COLO668 (cell line): ENCODE data around the gene HPSE2.

Experiments
- DNase-seq: peaks from one replicate; lab custom pipeline; 2025; ENCODE audit not compliant: unreplicated experiment; lab: John Stamatoyannopoulos, UW

HPSE2 gene

DNA sequence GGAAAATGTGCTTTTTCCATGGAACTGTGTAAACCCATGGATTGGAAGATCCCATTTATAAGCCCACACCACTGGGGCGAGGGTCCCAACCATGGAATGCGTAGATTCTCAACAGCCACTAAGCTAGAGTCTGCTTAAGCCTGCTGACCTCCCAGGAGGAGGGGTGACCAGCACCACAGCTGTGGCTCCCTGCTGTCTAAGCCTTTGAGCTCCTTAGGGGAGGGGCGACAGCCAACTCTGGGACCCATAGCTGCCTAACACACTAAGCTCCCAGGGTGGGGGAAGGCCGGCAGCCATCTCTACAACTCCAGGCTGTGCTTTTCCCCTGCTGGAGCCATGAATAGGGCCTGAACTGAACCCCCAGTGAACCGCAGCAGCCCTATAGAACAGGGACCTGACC lies 539.1 kb downstream of the HPSE2 start:
- DNase-seq = no peak

GRCh38 chr10:98694883-98695282 lies 540.8 kb downstream of the HPSE2 start:
- DNase-seq = no peak

DNA sequence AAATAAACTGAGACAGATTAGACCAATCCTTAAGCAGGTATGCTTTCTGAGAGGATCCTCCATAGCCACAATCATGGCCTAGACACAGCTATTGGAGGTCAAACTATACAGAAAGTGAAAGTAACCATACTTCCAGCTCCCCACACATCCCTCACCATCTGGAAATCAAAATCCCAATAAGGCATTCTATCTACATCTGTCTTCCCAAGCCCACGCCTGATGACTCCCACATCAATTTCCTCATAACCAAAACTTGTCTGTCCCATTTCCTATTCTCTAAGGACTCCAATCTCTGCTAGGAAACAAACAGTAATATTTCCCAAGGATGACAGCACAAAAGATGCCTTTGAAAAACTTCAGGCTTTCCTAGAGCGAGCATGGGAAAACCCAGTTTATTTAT lies 541.6 kb downstream of the HPSE2 start:
- DNase-seq = no peak

DNA sequence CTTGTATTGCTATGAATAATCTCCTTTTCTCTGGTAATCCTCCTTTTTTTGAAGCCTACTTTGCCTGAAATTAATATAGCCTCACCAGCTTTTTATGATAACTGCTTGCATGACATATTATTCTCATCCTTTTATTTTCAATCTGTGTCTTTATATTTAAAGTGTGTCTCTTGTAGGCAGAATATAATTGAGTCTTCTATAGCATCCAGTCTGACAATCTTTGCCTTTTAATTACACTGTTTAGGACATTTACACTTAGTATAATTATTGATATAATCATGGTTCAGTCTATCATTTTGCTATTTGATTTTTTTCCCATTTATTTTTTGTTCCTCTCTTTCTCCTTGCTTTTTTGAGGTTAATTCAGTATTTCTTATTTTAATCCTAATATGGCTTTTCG lies 548.0 kb downstream of the HPSE2 start:
- DNase-seq = no peak

GRCh38 chr10:98684019-98684899 lies 551.4 kb downstream of the HPSE2 start:
- peak; percentile 1 for DNase-seq

GRCh38 chr10:98676895-98677294 lies 558.8 kb downstream of the HPSE2 start:
- no peak for DNase-seq

DNA sequence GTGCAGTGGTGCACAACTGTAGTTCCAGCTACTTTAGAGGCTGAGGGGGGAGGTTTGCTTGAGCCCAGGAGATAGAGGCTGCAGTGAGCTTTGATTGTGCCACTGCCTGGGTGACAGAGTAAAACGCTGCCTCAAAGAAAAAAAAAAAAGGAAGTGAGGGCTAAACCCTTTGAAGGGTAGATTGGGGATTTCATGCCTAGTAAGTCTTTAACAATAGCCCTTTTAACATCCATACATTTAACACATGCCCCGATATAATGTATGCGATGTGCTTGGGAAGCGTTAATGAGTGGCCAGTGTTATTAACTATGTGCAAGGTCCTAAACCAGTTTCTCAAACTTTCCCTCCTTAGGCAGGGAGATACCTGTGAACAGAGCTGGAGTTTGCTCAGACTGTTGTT lies 559.8 kb downstream of the HPSE2 start:
- DNase-seq = no peak

DNA sequence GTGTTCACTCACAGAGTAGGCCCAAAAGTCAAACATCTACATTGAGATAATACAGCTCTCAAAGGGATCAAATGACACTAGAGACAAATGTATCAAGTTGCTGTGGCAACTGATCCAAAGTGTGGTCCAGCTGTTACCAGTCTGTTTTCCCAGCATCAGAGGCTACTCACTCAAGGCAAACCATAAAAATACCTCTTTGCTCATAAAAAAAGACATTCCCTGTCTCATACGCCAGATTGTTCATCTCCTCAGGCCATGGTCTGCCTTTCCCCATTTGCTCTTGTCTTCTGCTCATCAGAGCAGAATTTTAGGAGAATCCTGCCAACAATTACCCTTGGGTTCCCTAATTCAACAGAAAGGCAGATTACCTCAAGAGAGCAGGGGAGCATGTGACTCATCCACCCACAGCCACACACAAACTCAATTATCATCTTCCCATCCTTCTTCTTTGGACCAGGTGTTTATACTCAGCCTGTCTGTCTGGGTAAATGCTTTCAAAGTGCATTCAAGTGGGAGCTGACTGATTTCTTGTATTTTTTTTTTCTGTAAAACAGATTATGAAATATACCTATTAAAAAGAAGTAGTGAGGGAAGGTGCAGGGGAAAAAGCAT lies 562.4 kb downstream of the HPSE2 start:
- DNase-seq = peak; percentile 52

DNA sequence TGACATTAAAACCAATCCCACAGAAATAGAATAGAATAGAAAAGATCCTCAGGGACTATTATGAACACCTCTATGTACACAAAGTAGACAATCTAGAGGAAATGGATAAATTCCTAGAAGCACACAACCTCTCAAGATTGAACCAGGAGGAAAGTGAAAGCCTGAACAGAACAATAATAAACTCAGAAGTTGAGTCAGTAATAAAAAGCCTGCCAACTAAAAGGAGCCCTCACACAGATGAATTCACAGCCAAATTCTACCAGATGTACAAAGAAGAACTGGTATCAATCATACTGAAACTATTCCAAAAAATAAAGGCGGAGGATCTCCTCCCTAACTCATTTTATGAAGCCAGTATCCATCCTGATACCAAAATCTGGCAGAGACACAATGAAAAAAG lies 568.6 kb downstream of the HPSE2 start:
- DNase-seq = no peak

DNA sequence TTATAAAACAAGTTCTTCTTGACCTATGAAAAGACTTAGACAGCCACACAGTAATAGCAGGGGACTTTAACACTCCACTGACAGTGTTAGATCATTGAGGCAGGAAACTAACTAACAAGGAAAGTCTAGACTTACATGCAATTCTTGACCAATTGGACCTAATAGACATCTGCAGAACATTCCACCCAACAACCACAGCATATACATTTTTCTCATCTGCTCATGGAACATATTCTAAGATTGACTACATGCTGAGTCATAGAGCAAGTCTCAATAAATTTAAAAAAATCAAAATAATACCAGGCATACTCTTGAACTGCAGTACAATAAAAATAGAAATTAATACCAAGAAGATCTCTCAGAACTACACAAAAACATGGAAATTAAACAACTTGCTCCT lies 569.4 kb downstream of the HPSE2 start:
- DNase-seq = no peak

DNA sequence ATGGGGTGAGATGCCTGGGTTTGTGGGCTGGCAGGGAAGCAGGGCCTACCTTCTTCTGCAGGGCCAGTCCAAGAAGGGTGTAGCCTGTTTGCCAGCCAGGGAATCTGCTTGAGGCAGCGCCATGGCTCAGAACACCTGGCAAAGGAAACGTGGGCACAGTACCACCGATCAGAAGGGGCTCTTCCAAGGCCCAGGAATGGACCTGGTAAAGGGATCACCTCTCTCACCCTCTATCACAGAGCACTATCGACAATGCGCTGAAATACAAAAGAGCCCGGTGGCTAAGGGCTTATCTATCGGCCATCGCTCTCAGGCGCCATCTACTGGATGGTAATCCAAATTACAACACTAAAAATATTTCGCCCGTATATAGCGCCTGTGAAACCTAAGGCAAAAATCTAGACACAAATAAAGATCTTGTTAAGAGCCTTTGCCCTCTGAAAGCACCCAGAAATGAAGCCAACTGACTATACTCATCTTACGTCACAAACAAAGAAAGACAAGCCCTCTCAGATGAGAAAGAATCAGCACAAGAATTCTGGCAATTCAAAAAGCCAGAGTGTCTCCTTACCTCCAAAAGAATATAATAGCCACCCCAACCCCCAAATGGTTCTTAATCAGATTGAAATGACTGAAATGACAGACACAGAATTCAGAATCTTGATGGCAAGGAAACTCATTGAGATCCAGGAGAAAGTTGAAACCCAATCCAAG lies 571.2 kb downstream of the HPSE2 start:
- DNase-seq = peak; percentile 2

GRCh38 chr10:98659951-98660350 lies 575.7 kb downstream of the HPSE2 start:
- DNase-seq = no peak

- no peak for DNase-seq
Observed at GRCh38 chr10:98655492-98655891, 580.2 kb downstream of the HPSE2 start.

DNA sequence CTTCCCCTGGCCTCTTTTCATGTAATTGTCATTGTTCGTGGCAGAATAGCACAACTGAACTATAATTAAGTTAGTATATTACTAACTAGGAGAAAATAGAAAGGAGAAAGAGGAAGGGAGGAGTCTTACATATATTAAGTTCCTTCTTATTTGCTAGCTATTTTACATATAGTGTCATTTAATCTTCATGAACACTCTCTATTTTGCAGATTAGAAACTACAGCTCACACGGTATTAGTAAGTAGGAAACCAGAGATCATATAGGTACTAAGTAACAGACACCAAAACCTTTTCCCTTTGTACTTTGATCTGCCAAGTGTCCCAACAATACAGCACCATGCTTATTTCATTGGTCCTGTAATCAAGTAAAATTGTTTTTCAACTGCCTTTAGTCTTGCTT lies 586.5 kb downstream of the HPSE2 start:
- DNase-seq = no peak

- DNase-seq = no peak
Observed at GRCh38 chr10:98646998-98647917, 588.4 kb downstream of the HPSE2 start.

DNA sequence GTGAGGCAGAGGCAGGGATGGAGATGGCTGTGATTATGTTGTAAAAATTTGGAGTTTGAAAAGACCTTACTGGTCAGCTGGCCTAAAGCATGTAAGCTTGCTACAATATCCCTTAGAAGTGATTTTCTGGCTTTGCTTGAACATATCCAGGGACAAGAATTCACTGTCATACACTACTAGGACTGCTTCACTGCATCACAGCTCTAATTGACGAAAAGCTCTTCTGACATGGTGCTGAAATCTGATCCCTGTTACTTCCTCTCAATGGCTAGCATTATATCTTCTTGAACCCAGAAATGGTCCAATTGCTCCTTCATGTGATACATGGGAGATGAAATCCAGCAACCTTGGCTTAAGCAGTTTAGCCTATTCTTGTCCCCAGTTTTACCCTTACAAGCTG lies 591.2 kb downstream of the HPSE2 start:
- DNase-seq = no peak

DNA sequence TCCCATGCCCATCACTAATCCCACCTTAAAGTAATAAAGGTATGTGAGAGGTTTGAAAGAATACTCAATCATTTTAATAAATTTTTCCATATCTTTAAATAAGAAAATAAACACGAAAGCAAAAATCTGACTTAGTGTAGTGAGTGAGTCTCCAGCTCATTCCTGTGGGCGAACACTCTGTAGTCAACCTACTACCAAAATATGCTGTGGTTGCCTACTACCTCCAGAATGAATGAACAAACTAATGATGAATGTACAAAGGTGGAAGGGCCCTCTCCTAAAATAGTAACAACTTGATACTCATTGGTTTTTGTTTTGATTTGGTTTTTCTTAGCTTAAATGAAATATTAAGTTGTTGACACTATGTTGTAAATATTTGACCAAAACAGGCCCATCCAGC lies 593.4 kb downstream of the HPSE2 start:
- no peak for DNase-seq

GRCh38 chr10:98638920-98639319 lies 596.7 kb downstream of the HPSE2 start:
- no peak for DNase-seq

GRCh38 chr10:98636921-98637329 lies 598.7 kb downstream of the HPSE2 start:
- DNase-seq = no peak

DNA sequence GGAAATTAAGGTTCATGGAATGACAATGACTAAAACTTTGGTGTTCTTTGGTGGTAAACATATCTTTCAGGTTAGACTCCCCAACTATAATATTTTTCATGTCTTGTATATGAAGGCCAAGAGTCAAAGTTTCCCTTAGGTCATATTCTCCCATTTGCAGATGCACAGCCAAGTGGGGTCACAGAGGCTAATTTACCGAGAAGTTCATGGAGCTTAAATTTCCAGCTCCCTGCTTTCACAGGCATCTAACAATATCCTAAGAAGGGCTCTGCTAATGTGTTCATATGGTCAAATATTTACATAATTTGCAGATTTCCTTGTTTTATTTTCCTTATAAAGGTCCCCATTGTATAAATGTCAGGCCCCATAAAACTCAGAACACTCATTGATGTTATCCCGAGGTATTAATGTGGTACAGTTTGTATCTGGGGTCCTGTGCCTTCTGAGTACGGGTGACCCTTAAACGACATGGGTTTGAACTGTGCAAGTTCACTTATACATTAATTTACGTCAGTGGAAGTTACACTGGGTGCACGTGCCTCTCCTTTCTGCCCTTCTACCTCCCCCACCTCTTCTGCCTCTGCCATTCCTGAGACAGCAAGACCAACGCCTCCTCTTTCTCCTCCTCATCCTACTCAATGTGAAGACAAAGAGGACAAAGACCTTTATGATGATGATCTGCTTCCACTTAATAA lies 603.0 kb downstream of the HPSE2 start:
- DNase-seq = no peak
